PC-3 (cell line): ENCODE data around the gene HMCN2.

Experiments used
- EZH2 ChIP-seq: fragments of 300-600 bp; sonication (generic); IDR thresholded peaks from one replicate; pipeline ENCODE4 v1.6.1; 2017; ENCODE audit warnings: antibody characterized with exemption, mild to moderate bottlenecking, low read length; ENCODE audit not compliant: unreplicated experiment
- TF ChIP-seq, protein P1 (sequence below): fragments of 300-600 bp; sonication (generic); conservative IDR thresholded peaks from 2 replicates; pipeline ENCODE4 v1.5.1; 2017; ENCODE audit warnings: antibody characterized with exemption, low read depth, mild to moderate bottlenecking, low read length

DNA sequence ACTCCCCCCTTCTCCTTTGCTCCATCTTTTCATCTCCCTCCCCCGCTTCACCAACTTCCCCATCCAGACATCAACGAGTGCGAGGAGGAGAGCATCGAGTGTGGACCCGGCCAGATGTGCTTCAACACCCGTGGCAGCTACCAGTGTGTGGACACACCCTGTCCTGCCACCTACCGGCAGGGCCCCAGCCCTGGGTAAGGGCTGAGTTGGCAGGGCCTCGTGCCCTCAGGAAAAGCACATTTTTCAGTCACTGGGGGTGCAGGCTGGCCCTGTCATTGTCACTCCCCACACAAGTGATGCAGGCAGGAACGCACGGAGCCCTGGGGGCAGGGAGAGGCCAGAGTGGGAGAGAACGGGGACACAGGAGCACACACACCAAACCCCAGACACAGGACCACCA lies 166.8 kb downstream of the HMCN2 start:
- no peak for TF ChIP-seq EZH2
- TF ChIP-seq, protein P1, sequence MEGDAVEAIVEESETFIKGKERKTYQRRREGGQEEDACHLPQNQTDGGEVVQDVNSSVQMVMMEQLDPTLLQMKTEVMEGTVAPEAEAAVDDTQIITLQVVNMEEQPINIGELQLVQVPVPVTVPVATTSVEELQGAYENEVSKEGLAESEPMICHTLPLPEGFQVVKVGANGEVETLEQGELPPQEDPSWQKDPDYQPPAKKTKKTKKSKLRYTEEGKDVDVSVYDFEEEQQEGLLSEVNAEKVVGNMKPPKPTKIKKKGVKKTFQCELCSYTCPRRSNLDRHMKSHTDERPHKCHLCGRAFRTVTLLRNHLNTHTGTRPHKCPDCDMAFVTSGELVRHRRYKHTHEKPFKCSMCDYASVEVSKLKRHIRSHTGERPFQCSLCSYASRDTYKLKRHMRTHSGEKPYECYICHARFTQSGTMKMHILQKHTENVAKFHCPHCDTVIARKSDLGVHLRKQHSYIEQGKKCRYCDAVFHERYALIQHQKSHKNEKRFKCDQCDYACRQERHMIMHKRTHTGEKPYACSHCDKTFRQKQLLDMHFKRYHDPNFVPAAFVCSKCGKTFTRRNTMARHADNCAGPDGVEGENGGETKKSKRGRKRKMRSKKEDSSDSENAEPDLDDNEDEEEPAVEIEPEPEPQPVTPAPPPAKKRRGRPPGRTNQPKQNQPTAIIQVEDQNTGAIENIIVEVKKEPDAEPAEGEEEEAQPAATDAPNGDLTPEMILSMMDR = peak; percentile 48
